IPS DF 19.7 (cell line): ENCODE results near the gene BBS4.
"Not testable (repeated sequence)": the region's sequence is repeated elsewhere in the genome, so short reads cannot be mapped to it uniquely, and the experiment has no call there.

Experiments used
- DNase-seq: peaks from one replicate; pipeline ENCODE4 v3.0.0-alpha.2; 2013; ENCODE audit warnings: low read depth, low spot score

The BBS4 gene

GRCh38 chr15:72685925-72686794 lies at the start of gene BBS4, which contains the start of gene HIGD2B:
Gene BBS4, plus strand, starts transcription at chr15:72686207. Its CDS starts 21 bp downstream, at chr15:72686228.
Gene HIGD2B, minus strand, starts transcription at chr15:72686182. Its CDS starts 9,808 bp downstream, at chr15:72676374.
- DNase-seq: peak; percentile 80

- DNase-seq: not testable (repeated sequence)
Observed at GRCh38 chr15:72636519-72637282, 49.3 kb upstream of the BBS4 start.

- not testable (repeated sequence) for DNase-seq
Observed at GRCh38 chr15:72639759-72640483, 46.1 kb upstream of the BBS4 start.

- not testable (repeated sequence) for DNase-seq
Observed at GRCh38 chr15:72642271-72642670, 43.7 kb upstream of the BBS4 start.

- not testable (repeated sequence) for DNase-seq
Observed at GRCh38 chr15:72648631-72649253, 37.3 kb upstream of the BBS4 start.

- not testable (repeated sequence) for DNase-seq
Observed at GRCh38 chr15:72654397-72654796, 31.6 kb upstream of the BBS4 start, which contains the start of gene GOLGA6B. Gene GOLGA6B, plus strand, starts transcription at chr15:72654697. Its CDS starts 41 bp downstream, at chr15:72654738.

- not testable (repeated sequence) for DNase-seq
Observed at GRCh38 chr15:72656014-72656413, 30.0 kb upstream of the BBS4 start.

GRCh38 chr15:72661081-72661480 lies 24.9 kb upstream of the BBS4 start:
- DNase-seq: not testable (repeated sequence)

GRCh38 chr15:72663931-72664330 lies 22.1 kb upstream of the BBS4 start:
- not testable (repeated sequence) for DNase-seq

- DNase-seq: not testable (repeated sequence)
Observed at GRCh38 chr15:72665706-72666105, 20.3 kb upstream of the BBS4 start.

- not testable (repeated sequence) for DNase-seq
Observed at GRCh38 chr15:72669803-72670202, 16.2 kb upstream of the BBS4 start.

GRCh38 chr15:72670656-72671352 lies 15.2 kb upstream of the BBS4 start:
- peak; percentile 65 for DNase-seq

- no peak for DNase-seq
Observed at GRCh38 chr15:72671525-72671924, 14.5 kb upstream of the BBS4 start.

GRCh38 chr15:72676838-72677237 lies 9.2 kb upstream of the BBS4 start:
- DNase-seq: no peak

- no peak for DNase-seq
Observed at GRCh38 chr15:72680931-72681330, 5.1 kb upstream of the BBS4 start.

GRCh38 chr15:72682772-72683171 lies 3.2 kb upstream of the BBS4 start:
- no peak for DNase-seq

GRCh38 chr15:72685301-72685924 lies 594 bp upstream of the BBS4 start:
- DNase-seq: no peak

GRCh38 chr15:72688697-72689096 lies 2.7 kb downstream of the BBS4 start:
- DNase-seq: no peak

- no peak for DNase-seq
Observed at GRCh38 chr15:72690938-72691337, 4.9 kb downstream of the BBS4 start.

GRCh38 chr15:72698938-72699337 lies 12.9 kb downstream of the BBS4 start:
- no peak for DNase-seq
